HG03280 (cell line): ENCODE results near the gene TMEM89.

Experiments
- ATAC-seq: cut with Tn5 transposase; IDR thresholded peaks from one replicate; pipeline ENCODE4 v1.9.1; 2021; ENCODE audit warnings: mild to moderate bottlenecking, moderate library complexity; ENCODE audit not compliant: unreplicated experiment

The TMEM89 gene

GRCh38 chr3:48617559-48617958 lies 4.0 kb downstream of the TMEM89 start:
- no peak for ATAC-seq

- no peak for ATAC-seq
Measured at GRCh38 chr3:48614044-48614443, 7.5 kb downstream of the TMEM89 start.

DNA sequence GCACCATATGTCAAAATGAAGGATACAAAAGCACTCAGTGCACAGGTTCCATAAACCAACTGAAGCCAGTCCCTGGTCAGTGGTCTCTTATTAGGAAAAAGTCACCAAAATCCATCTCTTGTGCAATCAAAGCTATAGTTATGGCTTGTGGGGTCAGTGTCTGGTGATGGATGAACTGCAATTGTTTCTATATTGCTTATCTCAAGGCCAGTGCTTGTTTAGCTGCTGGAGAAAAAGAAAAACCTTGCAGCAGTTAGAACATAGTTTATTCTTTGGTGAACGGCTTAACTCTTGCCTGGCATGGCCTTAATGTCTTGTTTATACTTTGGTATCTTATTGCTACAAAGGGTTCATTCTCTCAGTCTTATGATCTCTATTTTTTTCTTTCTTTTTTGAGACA lies 9.3 kb downstream of the TMEM89 start:
- ATAC-seq = no peak

GRCh38 chr3:48609088-48610005 lies 12.2 kb downstream of the TMEM89 start, which contains the start of gene UQCRC1:
TSS of gene UQCRC1 (minus strand) at chr3:48609646. CDS start at chr3:48609620, 26 bp downstream.
- peak; percentile 96 for ATAC-seq

DNA sequence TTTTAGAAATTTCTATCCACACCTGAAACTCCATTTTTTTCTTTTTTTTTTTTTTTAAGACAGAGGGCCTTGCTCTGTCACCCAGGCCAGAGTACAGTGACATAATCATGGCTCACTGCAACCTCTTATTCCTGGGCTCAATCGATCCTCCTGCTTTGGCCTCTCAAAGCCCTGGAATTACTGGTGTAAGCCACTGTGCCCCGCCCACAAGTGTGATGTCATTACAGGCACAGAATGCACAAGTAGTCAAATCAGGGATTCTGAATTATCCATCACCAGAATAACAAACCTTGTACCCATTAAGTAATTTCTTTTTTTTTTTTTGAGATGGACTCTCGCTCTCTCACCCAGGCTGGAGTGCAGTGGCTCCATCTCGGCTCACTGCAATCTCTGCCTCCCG lies 14.1 kb downstream of the TMEM89 start:
- no peak for ATAC-seq

DNA sequence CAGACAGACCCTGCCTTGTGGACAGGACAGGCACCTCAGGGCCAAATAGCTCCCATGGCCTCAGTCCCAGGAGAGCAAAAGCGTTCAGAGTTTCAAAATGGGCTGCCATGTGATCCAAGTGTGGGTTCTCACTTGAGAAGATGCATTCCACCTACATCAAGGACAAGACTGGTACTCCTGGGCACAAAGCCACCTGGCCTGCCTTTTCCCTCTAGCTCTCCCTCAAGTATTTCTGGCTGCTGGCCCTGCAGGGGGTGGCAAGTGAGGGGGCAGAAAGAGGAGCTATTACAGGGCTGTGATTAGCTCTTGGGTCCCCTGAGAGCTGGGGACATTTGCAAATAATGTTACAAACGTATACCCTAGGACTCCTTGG lies 20.0 kb downstream of the TMEM89 start:
- no peak for ATAC-seq

DNA sequence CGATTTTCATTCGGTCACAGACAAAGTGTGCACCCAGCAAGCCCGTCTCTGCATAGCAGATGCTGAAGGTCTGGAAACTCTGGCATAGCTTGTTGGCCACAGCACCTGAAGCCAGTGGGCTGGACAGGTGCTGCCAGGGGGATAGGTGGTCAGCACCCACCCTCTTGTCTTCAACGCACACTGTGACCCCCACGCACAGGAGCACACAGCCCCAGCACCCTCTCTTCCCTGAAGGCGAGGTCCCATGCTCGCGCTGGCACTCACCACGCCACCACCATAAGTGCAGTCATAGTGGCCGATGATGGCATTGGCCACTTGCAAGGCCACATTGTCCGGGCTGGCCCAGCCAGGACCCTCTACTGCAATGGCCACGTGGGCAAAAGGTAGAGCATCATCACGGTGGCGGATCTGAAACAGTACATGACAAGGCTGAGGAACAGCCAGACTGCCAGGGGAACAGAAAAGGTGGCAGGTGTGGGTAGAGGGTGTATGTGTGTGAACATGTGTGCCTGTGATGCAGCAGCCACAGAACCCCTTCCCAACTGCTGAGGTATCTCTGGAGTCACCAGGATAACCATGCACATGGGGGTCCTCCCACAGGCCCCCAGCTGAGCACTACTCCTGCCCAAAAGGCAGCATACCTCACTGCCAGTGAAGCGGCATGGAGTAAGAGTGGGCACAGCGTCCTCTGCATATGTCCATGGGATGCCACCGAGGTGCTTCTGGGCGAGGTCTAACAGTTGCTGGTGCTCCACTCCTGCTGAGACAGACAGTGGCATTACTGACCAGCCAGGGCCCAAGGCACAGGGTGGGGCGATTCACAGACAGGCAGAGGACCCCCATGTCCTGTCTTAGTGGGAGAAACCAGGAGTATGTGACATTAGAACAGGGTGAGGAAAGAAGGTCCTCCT lies 20.6 kb downstream of the TMEM89 start:
- ATAC-seq = no peak

DNA sequence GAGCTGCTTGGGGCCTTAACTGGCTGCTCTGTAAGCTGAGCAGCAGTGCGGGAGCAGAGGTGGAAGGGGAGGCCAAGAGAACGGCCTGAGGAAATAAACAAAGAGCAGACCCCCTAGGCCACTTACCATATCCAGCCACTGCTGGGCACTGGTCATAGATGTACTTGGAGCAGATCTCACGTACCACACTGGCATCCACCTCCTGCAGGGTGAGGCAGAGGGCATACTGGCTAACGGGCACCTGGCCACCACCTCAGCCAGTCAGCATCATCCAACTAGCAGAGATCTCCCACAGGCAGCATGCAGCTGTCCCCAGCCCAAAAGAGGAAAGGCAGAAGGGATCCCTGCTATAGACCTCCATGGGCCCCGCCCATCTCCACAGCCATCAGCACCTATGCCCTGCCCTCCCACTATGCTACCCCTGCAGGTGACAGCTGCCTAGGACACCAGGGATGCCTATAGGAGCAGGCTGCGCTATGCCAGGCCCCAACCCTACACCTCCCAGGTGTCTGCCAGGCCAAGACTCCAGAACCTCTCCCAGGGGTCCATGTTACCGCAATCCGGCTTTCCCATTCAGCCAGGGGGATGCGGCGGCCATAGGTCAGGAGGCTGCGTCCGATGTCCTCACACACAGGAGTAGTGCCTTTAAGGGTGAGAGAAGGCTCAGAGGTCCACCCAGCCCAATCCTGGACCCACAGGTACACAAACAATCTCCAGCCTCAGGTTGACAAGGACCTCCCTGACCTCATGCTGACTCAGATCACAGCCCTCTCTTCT lies 21.9 kb downstream of the TMEM89 start:
- no peak for ATAC-seq

DNA sequence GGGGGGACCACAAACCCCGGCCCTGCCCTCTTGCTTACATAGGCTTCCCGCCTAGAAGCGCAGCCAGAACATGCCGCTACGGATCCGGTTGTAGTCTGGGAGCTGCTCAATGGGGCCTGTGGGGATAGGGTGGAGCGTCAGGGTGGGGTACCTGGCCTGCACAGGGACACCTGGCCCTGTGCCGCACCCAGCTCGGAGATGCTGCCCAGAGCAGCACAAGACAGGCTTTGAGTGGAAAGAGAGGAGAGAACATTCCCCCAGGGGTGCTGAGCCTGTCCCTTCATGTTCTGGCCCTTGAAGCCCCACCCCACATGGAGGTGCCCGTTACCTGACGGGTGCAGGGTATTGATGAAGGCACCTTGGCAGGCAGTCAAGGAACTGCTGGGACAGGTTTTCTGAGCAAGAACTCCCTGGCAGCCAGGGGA lies 22.5 kb downstream of the TMEM89 start:
- ATAC-seq = no peak

- no peak for ATAC-seq
Measured at GRCh38 chr3:48598323-48599076, 23.1 kb downstream of the TMEM89 start.

GRCh38 chr3:48597408-48597800 lies 24.2 kb downstream of the TMEM89 start:
- ATAC-seq = no peak

- no peak for ATAC-seq
Measured at GRCh38 chr3:48596676-48597407, 24.7 kb downstream of the TMEM89 start.

- no peak for ATAC-seq
Measured at GRCh38 chr3:48596157-48596556, 25.4 kb downstream of the TMEM89 start.

DNA sequence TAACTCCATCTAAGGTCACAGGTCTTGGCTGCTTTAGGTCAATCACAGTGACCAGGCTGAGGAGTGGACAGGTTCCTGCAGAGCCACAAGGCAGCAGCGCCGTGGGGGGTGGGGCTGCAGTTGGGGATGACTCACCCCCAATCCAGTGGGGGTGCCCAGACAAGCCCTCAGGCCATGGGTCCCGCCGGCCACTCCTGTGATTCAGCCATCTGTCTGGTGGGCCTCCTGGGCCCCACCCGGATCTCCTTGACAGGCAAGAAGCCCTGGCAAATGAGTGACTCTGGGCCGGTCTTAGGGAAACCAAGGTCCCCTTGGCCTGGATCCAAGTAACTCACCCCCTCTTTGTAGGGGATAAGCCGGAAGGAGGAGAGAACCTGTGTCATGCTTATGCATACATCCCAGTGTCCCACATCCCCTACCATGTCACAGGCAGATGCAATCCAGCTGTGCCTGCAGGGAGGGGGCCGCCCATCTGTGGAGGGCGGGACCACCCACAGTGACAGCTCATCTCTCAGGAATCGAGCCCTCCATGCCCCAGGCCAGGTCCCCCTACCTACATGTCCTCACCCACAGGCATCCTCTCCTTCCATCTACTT lies 25.9 kb downstream of the TMEM89 start:
- ATAC-seq = no peak

DNA sequence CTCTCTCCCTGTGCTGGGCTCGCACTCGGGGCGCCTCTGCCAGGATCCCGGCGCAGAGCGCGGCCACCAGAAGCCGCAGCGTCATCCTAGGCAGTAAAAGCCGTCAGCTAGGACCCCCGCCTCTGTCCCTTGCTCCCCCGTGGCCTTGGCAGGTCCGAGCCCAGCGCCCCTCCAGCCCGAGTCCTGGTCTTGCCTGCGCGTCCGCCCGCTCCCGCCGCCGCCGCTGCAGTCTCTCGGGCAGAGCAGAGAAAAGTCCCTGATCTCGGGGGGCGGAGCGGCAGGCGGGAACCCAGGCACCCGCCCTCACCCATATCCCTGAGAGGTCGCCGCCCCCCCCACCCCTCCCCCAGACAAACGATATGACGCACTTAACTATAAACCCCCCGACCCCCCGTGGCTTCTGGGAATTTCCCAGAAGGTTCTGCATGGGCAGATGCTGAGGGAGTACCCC lies 26.5 kb downstream of the TMEM89 start, which contains the start of gene COL7A1:
TSS of gene COL7A1 (minus strand) at position 255 of the 451 bp plus-strand sequence. CDS start at position 85, 170 bp downstream.
- no peak for ATAC-seq

GRCh38 chr3:48594417-48595049 lies 27.0 kb downstream of the TMEM89 start:
- ATAC-seq = no peak

GRCh38 chr3:48593337-48593736 lies 28.2 kb downstream of the TMEM89 start:
- no peak for ATAC-seq

GRCh38 chr3:48592519-48593087 lies 29.0 kb downstream of the TMEM89 start:
- no peak for ATAC-seq
